ENCODE results near the gene ZFR. TPM values are rescaled to one million over a fixed set of nuclear protein-coding genes. Genes with fewer than 3 reads are reported as not detected.

Gene ZFR
- total RNA-seq, 1 donor from 2014 or later, result 125 TPM

DNA sequence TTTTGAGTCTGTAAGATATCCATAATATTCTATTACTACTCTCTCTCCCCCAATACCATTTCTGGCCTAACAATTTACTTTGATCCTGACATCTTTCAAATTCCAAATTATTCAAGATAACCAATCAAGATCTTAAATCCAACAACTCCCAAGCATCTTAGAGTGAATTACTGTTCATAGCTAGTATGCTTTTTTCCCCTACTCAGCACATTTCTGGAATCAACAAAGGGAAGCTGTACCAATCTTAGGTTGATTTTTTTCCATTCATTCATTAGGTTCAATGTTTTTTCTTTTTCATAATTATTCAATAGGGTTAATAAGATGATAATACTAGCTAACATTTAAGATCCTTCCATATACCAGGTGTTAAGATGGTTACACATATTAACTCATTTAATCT is 81.5 kb downstream of the ZFR start:
- no peak for DNase-seq (ENCODE audit: low read depth)

GRCh38 chr5:32362527-32362926 is 82.0 kb downstream of the ZFR start:
- no peak for DNase-seq (ENCODE audit: low read depth)

DNA sequence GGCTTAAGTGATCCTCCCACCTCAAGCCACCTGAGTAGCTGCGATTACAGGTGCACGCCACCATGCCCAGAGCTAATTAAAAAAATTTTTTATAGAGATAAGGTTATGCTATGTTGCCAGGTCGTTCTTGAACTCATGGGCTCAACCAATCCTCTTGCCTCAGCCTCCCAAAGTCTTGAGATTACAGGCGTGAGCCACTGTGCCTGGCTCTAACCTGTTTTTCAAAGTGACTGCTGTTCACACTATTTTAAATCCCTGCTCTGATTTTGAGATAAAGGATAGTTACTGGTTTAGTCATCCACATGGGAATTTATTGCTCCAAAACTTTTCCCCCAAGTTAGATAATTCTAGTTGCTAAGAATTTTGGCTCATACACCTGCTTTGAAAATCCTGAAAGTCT is 83.6 kb downstream of the ZFR start:
- DNase-seq (ENCODE audit: low read depth), result peak; percentile 7

DNA sequence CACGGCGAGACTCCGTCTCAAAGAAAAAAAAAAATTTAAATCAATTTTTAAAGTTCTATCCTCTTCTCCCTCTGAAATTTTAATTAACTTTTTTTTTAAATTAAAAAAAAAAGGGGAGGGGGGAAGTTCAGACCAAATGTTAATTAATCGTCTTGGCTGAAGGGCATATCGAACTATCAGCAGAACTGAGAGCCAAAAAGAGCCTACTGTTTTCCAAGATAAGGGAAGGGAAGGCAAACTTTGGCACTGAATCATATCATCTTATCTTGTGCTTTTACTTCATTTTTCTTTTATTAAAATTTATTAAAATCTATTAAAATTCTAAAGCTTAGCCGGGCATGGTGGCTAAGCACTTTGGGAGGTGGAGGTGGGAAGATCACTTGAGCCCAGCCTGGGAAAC is 85.9 kb downstream of the ZFR start:
- no peak for DNase-seq (ENCODE audit: low read depth)

- no peak for DNase-seq (ENCODE audit: low read depth)
Observed at GRCh38 chr5:32357658-32358057, 86.9 kb downstream of the ZFR start.

DNA sequence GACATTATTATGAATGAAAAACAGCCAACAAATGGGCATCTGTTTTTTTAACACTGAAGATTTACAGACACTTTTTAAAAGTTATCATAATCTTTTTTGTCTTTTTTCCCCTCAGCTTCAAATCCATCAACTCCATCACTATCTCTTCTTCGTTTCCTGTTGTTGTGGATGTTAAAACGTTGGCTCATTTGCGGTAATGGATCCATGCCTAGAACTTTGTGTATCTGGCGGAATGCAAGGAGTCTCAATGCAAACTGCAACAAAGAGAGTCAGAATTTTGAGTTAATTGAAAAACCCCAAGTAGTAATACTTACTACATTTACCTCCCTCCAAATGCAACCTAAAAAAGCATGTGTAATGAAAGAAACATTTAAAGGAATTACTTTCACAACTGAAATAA is 88.9 kb downstream of the ZFR start:
- no peak for DNase-seq (ENCODE audit: low read depth)

- DNase-seq (ENCODE audit: low read depth), result no peak
Observed at GRCh38 chr5:32353420-32353819, 91.1 kb downstream of the ZFR start.

DNA sequence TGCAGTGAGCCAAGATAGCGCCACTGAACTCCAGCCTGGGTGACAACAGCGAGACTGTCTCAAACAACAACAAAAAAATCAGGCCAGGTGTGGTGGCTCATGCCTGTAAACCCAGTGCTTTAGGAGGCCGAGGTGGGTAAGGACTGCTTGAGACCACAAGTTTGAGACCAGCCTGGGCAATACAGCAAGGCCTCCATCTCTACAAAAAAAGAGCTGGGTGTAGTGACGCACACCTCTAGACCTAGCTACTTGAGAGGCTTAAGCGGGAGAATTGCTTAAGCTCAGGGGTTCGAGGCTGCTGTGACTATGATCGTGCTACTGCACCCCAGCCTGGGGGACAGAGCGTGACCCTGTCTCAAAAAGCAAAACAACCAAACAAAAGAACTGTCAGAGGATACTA is 91.9 kb downstream of the ZFR start:
- DNase-seq (ENCODE audit: low read depth), result no peak

- DNase-seq (ENCODE audit: low read depth), result no peak
Observed at GRCh38 chr5:32346869-32347268, 97.7 kb downstream of the ZFR start.

DNA sequence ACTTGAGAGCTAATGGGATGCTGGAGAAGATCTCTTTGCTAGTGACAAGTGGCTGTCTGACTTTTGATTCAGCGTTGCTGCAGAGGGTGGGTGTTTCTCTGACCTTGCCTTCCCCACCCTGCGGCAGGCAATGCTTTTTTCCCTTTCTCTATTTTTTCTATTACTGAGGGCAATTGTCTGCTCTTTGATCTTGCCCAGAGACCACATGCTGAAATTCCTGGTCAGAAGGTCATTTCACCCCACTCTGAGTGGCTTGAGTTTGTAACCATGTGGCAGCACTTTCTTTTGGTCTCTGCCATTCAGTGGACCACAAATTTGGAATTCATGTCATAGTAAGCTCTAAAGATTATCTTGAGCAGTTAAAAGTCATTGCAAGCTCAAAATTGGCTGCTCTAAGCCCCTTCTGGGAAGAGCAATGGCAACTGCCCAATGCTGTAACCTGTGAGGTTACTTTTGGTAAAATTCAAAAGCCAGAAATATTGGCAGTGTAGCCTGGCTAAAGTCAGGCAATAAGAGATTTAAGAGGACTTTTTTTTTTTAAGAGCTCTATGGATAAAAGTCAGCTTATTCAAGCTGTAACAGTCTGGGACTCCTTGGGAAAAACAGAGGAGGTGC is 101.4 kb downstream of the ZFR start:
- no peak for DNase-seq (ENCODE audit: low read depth)

- DNase-seq (ENCODE audit: low read depth), result no peak
Observed at GRCh38 chr5:32342656-32343055, 101.9 kb downstream of the ZFR start.

DNA sequence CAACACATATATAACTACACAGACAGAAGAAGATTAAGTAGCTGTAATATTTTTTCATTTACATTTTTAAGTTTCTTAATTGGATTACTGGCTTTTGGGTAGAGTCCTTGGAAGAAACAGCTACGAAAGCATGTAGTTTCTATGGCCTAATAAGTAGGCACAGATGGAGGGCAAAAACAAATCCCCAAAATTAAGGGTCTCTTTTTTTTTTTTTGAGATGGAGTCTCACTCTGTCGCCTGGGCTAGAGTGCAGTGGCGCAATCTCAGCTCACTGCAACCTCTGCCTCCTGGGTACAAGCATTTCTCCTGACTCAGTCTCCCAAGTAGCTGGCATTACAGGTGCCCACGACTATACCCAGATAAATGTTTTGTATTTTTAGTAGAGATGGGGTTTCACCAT is 104.7 kb downstream of the ZFR start:
- DNase-seq (ENCODE audit: low read depth), result no peak

DNA sequence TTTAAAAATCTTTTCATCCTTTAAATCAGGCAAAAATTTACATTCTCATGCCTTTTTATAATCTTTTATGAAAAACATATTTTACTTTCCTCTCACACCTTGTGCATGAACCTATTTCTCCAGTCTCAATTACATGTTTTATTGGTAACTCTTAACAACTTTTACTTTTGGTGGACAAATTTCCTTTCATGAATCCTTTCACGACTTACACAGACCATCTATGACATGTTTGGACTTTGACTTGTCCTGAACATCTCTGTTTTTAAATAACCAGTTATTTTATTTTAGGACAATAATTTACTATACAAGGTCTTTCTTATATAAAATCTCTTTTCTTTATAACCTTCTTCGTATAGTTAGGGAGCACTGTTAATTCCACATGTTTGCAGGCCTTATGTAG is 105.3 kb downstream of the ZFR start:
- DNase-seq (ENCODE audit: low read depth), result no peak

GRCh38 chr5:32332966-32333365 is 111.6 kb downstream of the ZFR start:
- no peak for DNase-seq (ENCODE audit: low read depth)

- DNase-seq (ENCODE audit: low read depth), result no peak
Observed at GRCh38 chr5:32332361-32332760, 112.2 kb downstream of the ZFR start.

GRCh38 chr5:32331935-32332274 is 112.6 kb downstream of the ZFR start:
- DNase-seq (ENCODE audit: low read depth), result no peak

- DNase-seq (ENCODE audit: low read depth), result no peak
Observed at GRCh38 chr5:32331217-32331934, 113.2 kb downstream of the ZFR start.

GRCh38 chr5:32330126-32330971 is 114.2 kb downstream of the ZFR start:
- DNase-seq (ENCODE audit: low read depth), result no peak

- peak; percentile 55 for DNase-seq (ENCODE audit: low read depth)
Observed at GRCh38 chr5:32329395-32329834, 115.1 kb downstream of the ZFR start.

DNA sequence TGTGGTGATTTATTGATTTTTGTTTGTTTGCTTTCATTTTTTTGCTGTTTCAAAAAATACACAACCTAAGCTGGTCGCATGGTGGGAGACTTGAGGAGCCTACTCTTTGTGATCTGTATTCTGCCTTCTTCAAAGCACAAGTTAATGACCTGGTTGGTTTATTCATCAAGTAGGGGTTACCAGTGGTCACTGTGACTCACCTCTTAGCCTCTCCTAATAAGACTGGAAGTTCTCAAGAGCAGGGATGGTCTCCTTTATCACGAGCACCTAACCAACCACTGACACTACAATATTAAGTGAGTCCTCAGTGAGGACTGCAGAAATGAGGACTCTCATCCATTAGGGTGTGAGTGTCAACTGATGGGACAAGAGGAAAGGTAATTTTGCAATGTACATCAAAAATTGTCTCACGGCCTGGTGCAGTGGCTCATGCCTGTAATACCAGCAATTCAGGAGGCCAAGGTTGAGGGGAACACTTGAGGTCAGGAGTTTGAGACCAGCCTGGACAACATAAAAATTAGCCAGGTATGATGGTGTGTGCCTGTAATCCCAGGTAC is 118.2 kb downstream of the ZFR start:
- DNase-seq (ENCODE audit: low read depth), result peak; percentile 89

DNA sequence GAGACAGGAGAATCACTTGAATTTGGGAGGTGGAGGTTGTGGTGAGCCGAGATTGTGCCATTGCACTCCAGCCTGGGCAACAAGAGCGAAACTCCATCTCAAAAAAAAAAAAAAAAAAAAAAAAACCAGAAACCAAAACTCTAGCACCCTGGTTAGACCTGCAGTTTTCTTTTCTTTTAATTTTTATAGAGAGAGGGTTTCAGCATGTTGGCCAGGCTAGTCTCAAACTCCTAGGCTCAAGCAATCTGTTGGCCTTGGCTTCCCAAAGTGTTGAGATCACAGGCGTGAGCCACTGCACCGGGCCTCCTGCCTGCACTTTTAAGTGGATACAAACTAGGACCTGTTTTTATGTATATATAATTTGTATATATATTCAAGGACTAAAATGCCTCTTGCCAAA is 118.9 kb downstream of the ZFR start:
- no peak for DNase-seq (ENCODE audit: low read depth)

- DNase-seq (ENCODE audit: low read depth), result peak; percentile 58
Observed at GRCh38 chr5:32325062-32325461, 119.5 kb downstream of the ZFR start.

- no peak for DNase-seq (ENCODE audit: low read depth)
Observed at GRCh38 chr5:32323741-32324140, 120.8 kb downstream of the ZFR start.
